ENCODE data around the gene RBMX. TPM values are rescaled to one million over a fixed set of nuclear protein-coding genes. Genes with fewer than 3 reads are reported as not detected.

The RBMX gene
- total RNA-seq, 6 experiments from 2014 or later, result 28.7 to 62.6 (median 40.9) TPM

DNA sequence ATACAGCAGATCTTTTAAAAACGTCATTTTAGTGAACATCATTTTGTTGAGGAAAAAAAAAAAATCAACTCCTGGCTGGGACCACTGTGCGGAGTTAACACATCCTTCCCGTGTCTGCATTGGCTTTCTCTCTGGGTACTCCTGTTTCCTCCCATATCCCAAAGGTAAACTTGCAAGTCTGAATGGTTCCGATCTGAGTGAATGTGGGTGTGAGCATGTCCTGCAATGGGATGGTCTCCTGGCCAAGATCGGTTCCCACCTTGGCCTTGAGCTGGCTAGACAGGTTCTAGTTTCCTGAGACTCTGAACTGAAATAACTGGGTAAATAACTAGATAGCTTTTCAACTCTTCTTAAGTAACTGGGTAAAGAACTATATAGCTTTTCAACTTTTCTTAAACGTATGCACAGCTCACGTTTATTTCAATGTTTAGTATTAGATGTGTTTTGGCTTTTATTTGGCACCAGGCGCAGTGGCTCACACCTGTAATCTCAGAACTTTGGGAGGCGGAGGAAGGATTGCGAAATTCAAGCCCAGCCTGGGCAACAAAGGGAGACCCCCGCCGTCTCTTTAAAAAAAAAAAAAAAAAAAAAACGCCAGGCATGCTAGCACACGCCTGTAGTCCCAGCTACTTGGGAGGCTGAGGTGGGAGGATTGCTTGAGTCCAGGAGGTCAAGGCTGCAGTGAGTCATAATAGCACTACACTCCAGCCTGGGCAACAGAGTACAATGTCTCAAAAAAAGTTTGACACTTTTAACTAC lies 14.0 kb downstream of the RBMX start:
- ATAC-seq, result no peak
- intact Hi-C loops (cut with DNase I), result no loop called here

DNA sequence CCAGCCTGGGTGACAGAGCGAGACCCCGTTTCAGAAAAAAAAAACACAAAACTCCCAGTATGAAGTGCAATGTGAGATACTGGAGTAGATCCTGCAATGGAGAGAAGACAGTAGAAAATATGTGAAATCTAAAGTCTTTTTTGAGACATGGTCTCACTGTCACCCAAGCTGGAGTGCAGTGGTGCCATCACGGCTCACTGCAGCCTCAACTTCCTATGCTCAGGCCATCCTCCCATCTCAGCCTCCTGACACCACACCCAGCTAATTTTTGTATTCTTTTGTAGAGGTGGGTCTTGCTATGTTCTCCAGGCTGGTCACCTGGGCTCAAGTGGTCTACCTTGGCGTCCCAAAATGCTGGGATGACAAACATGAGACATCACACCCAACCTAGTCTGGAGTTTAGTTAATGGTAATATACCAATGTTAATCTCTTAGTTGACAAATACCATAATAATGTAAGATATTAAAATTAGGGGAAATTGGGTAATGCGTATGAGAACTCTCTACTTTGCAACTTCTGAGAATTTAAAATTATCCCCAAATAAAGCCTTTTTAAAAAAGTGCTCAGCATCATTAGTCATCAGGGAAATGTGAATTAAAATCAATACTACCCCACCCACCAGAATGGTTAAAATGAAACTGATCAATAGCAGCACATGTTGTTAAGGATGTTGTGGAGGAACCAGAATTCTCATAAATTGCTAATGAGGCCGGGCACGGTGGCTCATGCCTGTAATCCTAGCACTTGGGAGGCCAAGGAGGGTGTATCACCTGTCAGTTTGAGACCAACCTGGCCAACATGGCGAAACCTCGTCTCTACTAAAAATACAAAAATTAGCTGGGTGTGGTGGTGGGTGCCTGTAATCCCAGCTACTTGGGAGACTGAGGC lies 15.0 kb downstream of the RBMX start:
- no peak for DNase-seq
- TF ChIP-seq, protein P1, sequence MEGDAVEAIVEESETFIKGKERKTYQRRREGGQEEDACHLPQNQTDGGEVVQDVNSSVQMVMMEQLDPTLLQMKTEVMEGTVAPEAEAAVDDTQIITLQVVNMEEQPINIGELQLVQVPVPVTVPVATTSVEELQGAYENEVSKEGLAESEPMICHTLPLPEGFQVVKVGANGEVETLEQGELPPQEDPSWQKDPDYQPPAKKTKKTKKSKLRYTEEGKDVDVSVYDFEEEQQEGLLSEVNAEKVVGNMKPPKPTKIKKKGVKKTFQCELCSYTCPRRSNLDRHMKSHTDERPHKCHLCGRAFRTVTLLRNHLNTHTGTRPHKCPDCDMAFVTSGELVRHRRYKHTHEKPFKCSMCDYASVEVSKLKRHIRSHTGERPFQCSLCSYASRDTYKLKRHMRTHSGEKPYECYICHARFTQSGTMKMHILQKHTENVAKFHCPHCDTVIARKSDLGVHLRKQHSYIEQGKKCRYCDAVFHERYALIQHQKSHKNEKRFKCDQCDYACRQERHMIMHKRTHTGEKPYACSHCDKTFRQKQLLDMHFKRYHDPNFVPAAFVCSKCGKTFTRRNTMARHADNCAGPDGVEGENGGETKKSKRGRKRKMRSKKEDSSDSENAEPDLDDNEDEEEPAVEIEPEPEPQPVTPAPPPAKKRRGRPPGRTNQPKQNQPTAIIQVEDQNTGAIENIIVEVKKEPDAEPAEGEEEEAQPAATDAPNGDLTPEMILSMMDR (IDR thresholded peaks at IDR 0.05), result no peak
- TF ChIP-seq POLR2A (IDR thresholded peaks at IDR 0.05), result no peak
- Histone ChIP-seq H3K27me3 (no peaks in the 10 kb centered on the region), H3K4me3 (no peak overlapping the region), H3K36me3 (peaks cover 0 to 20% (median 1%) of the 10 kb centered on the region in 4 donors), H3K27ac (no peak overlapping the region), H3K9me3 (no peaks in the 10 kb centered on the region), H3K4me1 (no peaks in the 10 kb centered on the region)
- WGBS (ENCODE audit: insufficient coverage, low coverage, low lambda C conversion rate, missing lambda C conversion rate), result 79% methylated on average over 8 of the region's 9 CpGs
- intact Hi-C loops (cut with DNase I), result no loop called here
- ATAC-seq, result no peak

More for the DNA sequence above, 14.0 kb downstream of the RBMX start:
- peaks cover 0 to 21% (median 1%) of the 10 kb centered on the region in 4 donors for H3K36me3 ChIP-seq
- H3K9me3 ChIP-seq, result no peaks in the 10 kb centered on the region
- no peak for DNase-seq
- no peak overlapping the region for H3K27ac ChIP-seq
- H3K4me3 ChIP-seq, result no peak overlapping the region
- no peaks in the 10 kb centered on the region for H3K27me3 ChIP-seq
- no peaks in the 10 kb centered on the region for H3K4me1 ChIP-seq
- WGBS (ENCODE audit: insufficient coverage, low coverage, low lambda C conversion rate, missing lambda C conversion rate), result 65% methylated on average over 14 of the region's 14 CpGs
- TF ChIP-seq POLR2A (IDR thresholded peaks at IDR 0.05), result no peak
- TF ChIP-seq, protein P1 (IDR thresholded peaks at IDR 0.05), result no peak

DNA sequence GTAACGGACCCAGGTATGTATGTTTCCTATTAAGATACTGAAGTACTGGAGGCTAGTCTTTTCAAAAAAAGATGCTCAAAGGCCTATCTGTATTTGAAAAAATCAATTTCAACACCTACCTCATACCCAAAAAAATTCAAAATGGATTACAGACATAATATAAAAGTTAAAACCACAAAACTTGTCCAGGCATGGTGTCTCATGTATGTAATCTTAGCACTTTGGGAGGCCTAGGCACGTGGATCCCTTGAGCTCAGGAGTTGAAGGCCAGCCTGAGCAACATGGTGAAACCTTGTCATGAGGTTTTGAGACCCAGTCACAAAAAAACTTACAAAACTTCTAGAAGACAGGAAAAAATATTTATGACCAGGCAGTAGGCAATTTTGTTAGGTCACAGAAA lies 16.7 kb downstream of the RBMX start:
- Histone ChIP-seq H3K9me3 (no peaks in the 10 kb centered on the region), H3K27ac (no peak overlapping the region), H3K4me3 (no peak overlapping the region), H3K27me3 (no peaks in the 10 kb centered on the region), H3K36me3 (peaks cover 0 to 10% (median 1%) of the 10 kb centered on the region in 4 donors), H3K4me1 (no peaks in the 10 kb centered on the region)
- no peak for TF ChIP-seq POLR2A (IDR thresholded peaks at IDR 0.05)
- TF ChIP-seq, protein P1 (IDR thresholded peaks at IDR 0.05), result no peak
- intact Hi-C loops (cut with DNase I), result no loop called here
- ATAC-seq (no peak), DNase-seq (no peak)
- 52% methylated on average over 2 of the region's 2 CpGs for WGBS (ENCODE audit: insufficient coverage, low coverage, low lambda C conversion rate, missing lambda C conversion rate)

DNA sequence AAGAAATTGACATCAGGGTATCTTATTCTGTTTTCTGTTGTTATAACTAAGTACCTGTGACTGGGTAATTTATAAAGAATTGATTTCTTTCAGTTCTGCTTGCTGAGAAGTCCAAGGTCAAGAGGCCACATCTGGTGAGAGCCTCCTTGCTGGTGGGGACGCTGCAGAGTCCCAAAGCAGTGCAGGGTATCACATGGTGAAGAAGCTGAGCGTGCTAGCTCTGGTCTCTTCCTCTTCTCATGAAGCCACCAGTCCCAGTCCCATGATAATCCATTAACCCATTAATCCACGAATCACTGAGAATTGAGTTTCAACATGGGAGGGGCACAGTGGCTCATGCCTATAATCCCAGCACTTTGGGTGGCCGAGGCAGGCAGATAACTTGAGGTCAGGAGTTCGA lies 18.0 kb downstream of the RBMX start:
- H3K27me3 ChIP-seq, result no peaks in the 10 kb centered on the region
- peaks cover 0 to 6% (median 0%) of the 10 kb centered on the region in 4 donors for H3K36me3 ChIP-seq
- H3K9me3 ChIP-seq, result no peaks in the 10 kb centered on the region
- no peak overlapping the region for H3K27ac ChIP-seq
- ATAC-seq, result no peak
- DNase-seq, result no peak
- H3K4me1 ChIP-seq, result no peaks in the 10 kb centered on the region
- H3K4me3 ChIP-seq, result no peak overlapping the region
- intact Hi-C loops (cut with DNase I), result no loop called here
- TF ChIP-seq POLR2A (IDR thresholded peaks at IDR 0.05), result no peak
- TF ChIP-seq, protein P1 (IDR thresholded peaks at IDR 0.05), result no peak
- 45% methylated on average over 2 of the region's 5 CpGs for WGBS (ENCODE audit: insufficient coverage, low coverage, low lambda C conversion rate, missing lambda C conversion rate)
